Superior temporal gyrus (tissue), 1 donor: ENCODE results near the gene PTK6.
"Not testable (repeated sequence)": the region's sequence is repeated elsewhere in the genome, so short reads cannot be mapped to it uniquely, and the experiment has no call there.

ENCODE experiments used
- DNase-seq: peaks from one replicate; pipeline ENCODE4 v3.0.0-alpha.2; 2016; ENCODE audit errors: extremely low spot score

Gene PTK6

GRCh38 chr20:63568986-63569949, 32.1 kb upstream of the PTK6 start:
- DNase-seq: no peak

- DNase-seq: no peak
These were observed 31.2 kb upstream of the PTK6 start for GRCh38 chr20:63568170-63568981.

GRCh38 chr20:63567386-63568169, 30.4 kb upstream of the PTK6 start:
- peak; percentile 11 for DNase-seq

DNA sequence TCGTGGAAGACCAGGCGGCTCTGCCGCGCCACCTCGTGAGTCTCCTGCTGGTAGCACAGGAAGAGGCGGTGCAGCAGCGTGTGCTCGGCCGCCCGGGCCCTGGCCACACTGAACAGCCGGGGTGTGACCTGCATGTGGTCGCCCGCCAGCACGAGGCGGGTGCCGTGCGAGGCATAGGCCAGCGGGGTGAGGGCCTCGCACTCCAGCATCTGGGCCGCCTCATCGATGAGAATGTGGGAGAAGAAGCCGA, 29.9 kb upstream of the PTK6 start:
- DNase-seq: no peak

DNA sequence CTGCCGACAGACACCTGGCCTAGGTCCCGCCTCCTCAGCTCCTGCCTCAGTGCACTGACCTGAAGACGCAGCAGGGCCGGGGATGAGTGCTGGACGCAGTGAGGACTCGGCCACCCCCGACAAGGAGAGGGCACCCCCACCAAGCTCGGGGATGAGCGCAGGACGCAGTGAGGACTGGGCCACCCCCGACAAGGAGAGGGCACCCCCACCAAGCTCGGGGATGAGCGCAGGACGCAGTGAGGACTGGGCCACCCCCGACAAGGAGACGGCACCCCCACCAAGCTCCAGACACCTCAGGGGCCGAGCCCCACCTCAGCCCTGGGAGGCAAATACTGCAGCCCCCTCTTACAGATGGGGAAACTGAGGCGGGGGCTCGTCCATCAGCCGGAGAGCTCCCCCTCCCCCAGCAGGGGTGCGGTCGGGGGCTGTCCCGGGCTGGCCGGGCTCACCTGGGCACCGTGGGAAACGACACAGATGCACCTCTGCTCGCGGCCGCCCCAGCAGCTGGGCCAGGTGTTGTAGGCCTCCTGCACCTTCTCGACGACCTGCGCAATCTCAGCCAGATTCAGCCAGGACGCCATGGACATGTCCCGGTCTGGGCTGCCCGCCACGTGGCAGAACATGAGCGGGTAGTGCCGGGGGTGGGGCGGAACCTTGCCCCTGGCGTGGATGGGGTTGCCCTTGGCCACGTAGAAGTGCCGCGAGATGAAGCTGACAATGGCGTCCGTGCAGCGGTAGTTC, 29.4 kb upstream of the PTK6 start:
- DNase-seq: no peak

DNA sequence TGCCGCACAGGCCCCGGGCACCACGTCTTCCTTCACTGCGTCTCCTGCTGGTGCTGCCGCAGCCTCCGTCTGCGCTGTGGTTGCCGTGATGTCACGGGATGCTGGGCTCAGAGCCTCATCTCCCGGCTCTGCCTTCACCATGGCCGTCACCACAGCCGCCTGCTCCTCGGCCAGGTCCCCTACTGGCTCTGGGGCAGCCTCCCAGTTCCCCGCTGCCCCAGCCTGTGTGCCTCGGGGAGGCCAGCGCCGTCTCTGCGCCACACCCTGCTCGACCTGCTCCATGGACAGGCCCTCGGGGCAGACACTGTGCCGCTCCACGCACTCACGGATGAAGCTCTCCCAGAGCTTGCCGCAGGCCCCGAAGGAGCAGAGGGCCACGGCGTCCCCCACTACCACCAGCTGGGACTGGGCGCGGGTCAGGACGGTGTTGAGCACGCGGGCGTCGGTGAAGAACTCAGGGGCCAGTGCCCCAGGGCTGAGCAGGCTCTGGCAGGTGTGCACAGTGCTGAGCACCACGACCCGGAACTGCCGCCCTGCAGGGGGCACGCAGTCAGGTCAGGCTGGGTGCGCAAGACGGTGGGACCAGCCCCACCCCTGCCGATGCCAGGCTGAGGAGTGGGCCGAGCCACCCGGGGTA, 28.6 kb upstream of the PTK6 start:
- no peak for DNase-seq

DNA sequence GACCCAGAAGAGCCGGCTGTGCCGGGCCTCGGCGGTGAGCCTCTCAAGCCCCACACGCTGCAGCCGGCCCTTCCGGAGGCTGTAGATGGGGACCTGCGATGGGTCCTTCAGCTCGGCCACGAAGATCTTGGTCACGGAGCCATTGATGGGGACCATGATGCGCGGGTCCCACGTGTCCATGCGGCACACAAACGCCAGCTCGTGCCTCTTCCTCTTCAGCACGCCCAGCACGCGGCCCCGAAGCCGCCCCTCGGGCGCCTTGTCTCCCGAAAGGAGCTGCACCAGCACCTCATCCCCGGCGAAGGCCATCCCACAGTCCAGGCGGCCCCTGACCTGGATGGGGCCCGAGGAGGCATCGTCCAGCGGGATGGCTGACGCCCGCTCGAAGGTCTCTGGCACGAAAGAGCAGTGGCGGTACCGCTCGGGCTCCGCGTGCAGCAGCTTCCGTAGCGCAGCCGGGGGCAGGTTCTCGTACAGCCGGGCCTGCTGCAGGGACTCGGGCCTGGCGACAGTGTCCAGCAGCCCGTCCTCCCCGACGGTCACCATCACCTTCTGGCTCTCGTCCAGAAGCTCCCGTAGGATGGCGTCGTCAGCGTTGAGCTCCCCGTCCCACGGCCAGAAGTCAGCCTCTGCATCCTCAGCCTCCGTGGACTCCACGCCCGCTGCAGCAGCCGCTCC, 28.0 kb upstream of the PTK6 start:
- DNase-seq: no peak

DNA sequence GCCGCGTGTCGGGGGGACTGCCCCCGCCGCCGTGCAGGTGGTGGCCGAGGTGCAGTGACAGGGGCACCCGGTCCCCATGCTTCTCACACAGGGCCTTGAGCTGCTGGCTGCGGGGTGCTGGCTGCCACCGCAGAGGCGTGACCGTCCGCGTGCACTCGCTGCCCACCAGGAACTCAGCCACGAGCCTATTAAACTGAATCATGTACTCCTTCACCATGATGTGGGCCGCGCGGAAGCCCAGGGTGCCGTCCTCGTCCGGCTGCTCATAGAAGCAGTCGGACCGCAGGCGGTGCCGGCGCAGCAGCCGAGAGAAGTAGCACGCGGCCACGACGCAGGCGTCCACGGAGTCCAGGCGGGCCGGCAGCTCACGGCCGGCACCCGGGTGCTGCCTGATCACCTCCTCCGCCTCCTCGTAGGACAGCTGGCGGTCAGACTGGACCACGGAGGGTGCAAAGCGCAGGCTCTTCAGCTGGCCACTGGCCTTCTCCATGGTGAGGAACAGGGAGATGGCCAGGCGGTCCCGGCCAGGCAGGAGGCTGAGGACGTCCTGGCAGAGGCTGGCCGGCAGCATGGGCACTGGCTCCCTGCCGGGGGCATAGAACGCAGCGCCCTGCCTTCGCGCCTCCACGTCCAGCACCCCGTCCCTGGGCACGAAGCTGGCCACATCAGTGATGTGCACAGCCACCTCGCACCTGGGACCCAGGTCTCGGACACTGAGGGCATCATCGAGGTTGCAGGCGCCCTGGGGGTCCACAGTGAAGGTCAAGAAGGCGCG, 27.0 kb upstream of the PTK6 start:
- no peak for DNase-seq

- DNase-seq: no peak
These were observed 26.2 kb upstream of the PTK6 start for GRCh38 chr20:63563225-63563935.

DNA sequence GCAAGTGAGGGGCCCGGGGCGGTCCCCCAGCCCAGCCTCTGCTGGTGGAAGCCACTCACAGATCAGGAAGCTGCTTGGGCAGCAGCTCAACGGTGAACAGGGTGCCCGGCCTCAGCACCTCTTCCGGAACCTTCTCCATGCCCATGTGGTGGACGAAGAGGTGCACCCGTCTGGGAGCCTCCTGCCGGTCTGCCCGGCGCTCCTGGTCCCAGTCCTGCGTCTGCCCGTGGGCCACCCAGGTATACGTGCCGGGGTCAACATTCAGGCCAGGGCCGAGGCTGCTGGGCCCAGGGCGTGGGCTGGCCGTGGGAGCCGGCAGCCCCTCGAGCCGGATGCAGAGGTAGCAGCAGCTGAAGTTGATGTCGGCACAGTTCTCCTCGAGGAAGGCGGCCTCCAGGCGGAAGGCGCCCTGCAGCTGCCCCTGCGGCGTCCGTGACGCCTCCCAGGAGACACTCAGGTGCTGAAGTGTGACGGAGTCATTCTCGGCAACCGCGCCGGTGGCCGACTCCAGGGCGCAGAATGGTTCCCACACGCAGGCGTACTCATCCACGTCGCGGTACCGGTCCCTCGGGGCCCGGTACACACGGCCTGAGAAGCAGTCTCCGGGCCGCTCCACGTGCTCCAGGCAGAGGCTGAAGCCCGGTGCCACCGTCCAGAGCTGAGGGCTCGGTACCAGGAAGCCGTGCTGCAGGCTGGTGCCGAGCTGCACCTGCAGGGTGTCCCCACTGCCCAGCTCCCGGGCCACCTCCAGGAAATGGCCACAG, 25.5 kb upstream of the PTK6 start:
- DNase-seq: no peak

GRCh38 chr20:63561624-63562396, 24.6 kb upstream of the PTK6 start:
- DNase-seq: no peak

DNA sequence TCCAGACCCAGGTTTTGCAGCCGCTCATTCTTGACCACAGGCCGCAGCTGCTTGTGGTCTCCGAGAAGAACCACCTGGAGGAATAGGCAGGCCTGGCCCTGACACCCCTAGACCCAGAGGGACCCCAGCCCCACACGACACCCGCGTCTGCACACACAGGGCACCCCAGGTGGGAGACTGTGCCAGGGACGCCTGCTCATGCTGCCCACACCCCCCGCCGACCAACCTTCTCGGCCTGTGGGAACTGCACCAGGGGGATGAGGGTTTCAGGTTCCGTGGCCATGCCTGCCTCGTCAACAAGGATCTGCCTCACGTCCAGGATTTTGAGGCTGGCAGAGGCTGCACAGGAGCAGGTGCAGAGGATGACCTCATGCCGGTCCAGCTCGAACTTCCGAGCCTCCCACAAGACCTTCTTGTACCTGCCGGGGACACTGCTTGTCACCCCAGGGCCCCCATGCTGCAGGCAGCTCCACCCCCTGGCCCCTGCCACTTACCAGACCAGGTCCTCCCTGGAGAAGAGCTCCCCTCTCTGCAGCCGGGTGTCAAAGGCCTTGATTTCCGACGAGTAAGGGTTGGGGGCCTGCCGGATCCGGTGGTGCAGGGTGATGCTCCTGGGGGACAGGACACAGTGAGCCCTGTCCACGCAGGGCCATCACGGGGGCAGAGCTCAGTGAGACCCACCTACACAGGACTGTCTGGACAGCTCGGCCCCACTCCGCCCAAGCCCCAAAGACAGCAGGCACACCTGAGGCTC, 23.9 kb upstream of the PTK6 start:
- DNase-seq: no peak

DNA sequence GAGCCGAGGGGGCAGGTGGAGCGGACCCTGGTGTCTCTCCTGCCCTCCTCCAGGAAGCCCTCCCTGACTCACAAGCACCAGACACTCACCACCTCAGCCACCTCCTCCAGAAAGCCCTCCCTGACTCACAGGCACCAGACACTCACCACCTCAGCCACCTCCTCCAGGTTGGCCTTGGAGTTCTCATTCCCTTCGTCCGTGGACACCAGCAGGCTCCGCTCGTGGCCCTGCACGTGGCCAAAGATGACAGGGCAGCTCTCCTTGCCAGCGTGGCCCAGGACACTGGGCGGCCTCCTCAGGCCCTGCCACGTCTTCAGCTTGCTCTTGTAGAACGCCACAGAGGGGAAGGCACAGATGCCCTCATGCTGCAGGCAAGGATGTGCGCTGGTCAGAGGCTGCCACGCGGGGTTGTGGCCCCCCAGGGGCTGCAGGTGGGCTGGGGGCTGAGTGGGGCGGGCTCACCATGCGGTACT, 23.2 kb upstream of the PTK6 start:
- DNase-seq: no peak

- not testable (repeated sequence) for DNase-seq
These were observed 22.5 kb upstream of the PTK6 start for GRCh38 chr20:63559485-63560332.

DNA sequence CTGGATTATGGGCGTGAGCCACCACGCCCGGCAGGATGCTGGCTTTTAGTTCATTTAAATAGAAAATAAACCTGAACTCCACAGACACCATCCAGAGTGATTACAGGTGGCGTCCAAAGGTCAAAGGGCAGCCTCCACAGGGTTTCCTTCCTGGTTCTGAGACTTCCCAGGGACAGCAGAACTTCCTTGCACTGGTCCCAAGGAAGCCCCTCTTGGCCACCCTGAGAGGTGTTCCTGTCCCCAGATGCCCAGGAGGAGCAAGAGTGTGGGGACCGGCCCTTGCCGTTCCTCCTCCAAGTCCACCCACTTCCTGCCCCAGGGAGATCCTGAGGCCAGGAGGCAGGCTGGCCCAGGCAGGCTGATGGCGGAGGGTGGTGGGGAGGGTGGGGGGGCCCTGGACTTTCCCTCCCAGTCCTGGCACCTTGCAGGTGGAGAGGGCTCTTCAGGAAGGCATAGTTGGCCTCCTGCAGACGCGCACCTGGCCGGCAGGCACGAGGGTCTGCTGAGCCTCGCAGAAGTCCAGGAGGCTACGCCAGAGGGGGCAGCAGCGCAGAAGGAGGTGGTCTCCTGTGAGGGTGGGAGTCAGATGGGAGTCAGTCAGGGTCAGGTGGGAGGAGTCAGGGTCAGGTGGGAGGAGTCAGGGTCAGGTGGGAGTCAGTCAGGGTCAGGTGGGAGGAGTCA, 21.8 kb upstream of the PTK6 start:
- no peak for DNase-seq
